ENCODE measurements around the gene CD1D. TPM values are rescaled to one million over a fixed set of nuclear protein-coding genes. Genes with fewer than 3 reads are reported as not detected.
"Not testable (repeated sequence)": the region's sequence is repeated elsewhere in the genome, so short reads cannot be mapped to it uniquely, and the experiment has no call there.

CD1D gene
- total and polyA plus RNA-seq, 8 donors: 0.93 to 2.6 (median 1.9) TPM; not detected in 3

DNA sequence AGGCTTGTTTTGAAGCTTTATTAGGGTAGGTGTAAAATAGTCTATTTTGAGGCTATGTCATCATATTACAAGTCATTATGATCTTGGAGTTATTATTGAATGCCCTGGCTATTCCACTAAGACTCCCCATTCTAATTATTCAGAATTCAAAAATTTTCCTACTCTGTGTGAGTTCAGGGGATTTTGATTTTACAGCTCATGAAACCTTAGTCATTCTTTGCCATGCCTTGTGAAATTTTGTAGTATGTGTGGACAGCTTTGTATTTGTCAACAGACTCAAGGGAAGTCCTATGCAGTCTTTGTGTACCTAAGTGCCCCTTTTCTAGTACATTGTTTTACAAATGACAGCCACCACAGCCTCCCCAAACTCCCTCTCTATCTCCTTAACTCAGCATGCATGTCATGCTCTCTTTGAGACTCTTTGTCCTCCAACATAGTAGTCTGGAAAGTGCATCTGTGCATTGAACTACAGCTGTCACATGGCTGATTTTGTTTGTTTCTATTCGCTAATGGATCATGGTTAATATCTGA, 28.0 kb downstream of the CD1D start:
- peaks cover 0 to 5% (median 1%) of the 10 kb centered on the region in 4 donors for H3K4me1 ChIP-seq
- no peak for DNase-seq
- H3K36me3 ChIP-seq: no peaks in the 10 kb centered on the region
- no peak for TF ChIP-seq POLR2AphosphoS5 (IDR thresholded peaks at IDR 0.05)
- TF ChIP-seq, protein P1, sequence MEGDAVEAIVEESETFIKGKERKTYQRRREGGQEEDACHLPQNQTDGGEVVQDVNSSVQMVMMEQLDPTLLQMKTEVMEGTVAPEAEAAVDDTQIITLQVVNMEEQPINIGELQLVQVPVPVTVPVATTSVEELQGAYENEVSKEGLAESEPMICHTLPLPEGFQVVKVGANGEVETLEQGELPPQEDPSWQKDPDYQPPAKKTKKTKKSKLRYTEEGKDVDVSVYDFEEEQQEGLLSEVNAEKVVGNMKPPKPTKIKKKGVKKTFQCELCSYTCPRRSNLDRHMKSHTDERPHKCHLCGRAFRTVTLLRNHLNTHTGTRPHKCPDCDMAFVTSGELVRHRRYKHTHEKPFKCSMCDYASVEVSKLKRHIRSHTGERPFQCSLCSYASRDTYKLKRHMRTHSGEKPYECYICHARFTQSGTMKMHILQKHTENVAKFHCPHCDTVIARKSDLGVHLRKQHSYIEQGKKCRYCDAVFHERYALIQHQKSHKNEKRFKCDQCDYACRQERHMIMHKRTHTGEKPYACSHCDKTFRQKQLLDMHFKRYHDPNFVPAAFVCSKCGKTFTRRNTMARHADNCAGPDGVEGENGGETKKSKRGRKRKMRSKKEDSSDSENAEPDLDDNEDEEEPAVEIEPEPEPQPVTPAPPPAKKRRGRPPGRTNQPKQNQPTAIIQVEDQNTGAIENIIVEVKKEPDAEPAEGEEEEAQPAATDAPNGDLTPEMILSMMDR (IDR thresholded peaks at IDR 0.05): no peak
- no peak for TF ChIP-seq EP300 (IDR thresholded peaks at IDR 0.05)
- no peak for TF ChIP-seq POLR2A (IDR thresholded peaks at IDR 0.05)
- H3K9me3 ChIP-seq: no peaks in the 10 kb centered on the region
- no peak overlapping the region for H3K4me3 ChIP-seq
- intact Hi-C loops (cut with DNase I; ENCODE audit: low total_unique reads): loop anchor here (10.0 kb wide), 1 partner anchor 866 kb away; the partner anchor contains the start of gene AIM2
- H3K27ac ChIP-seq: no peak overlapping the region
- peaks cover 0 to 10% (median 0%) of the 10 kb centered on the region in 3 donors for H3K27me3 ChIP-seq
- 58 to 87% (median 73%) methylated on average over 1 of the region's 1 CpG for WGBS, 5 donors

DNA sequence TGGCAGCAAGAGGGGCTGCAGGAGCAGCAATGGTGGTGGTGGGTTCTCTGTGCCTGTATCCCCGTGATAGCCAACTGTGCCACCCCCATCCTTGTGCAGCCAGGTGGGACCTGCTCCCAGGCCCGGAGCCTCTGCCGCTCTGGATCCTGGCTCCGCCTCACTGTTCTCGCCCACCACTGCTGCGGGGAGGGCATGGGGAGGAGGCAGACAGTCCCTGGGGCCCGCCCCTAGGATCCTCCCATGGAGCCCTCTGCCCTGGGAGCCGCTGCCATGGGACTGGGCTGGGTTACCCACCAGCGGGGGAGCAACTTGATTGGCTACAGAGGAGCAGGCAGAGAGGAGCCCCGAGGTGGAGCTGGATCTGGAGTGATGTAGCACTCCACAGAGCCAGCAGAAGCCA, 31.6 kb downstream of the CD1D start:
- H3K9me3 ChIP-seq: no peaks in the 10 kb centered on the region
- intact Hi-C loops (cut with DNase I; ENCODE audit: low total_unique reads): no loop called here
- H3K4me3 ChIP-seq: no peak overlapping the region
- 61 to 80% (median 71%) methylated on average over 1 to 10 of the region's 10 CpGs for WGBS, 5 donors
- H3K36me3 ChIP-seq: no peaks in the 10 kb centered on the region
- no peak overlapping the region for H3K27ac ChIP-seq
- H3K4me1 ChIP-seq: no peaks in the 10 kb centered on the region
- peaks cover 0 to 10% (median 0%) of the 10 kb centered on the region in 3 donors for H3K27me3 ChIP-seq
- TF ChIP-seq POLR2A (IDR thresholded peaks at IDR 0.05) (no peak), EP300 (IDR thresholded peaks at IDR 0.05) (no peak), POLR2AphosphoS5 (IDR thresholded peaks at IDR 0.05) (no peak)
- TF ChIP-seq, protein P1 (IDR thresholded peaks at IDR 0.05): no peak
- DNase-seq: no peak

DNA sequence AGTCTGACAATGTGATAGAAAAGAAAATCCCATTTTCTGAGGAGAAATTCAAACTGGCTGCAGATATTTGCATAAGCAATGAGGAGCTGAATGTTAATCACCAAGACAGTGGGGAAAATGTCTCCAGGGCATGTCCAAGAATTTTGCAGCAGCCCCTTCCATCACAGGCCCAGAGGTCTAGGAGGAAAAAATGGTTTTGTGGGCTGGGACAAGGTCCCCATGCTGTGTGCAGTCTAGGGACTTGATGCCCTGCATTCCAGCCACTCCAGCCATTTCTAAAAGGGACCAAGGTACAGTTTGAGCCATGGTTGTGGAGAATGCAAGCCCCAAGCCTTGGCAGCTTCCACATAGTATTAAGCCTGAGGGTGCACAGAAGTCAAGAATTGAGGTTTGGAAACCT, 42.8 kb downstream of the CD1D start:
- H3K9me3 ChIP-seq: peaks cover 0 to 20% (median 13%) of the 10 kb centered on the region in 4 donors
- H3K27ac ChIP-seq; H3K4me3 ChIP-seq; H3K4me1 ChIP-seq; intact Hi-C loops (cut with DNase I; ENCODE audit: low total_unique reads); H3K27me3 ChIP-seq; DNase-seq; H3K36me3 ChIP-seq: not testable (repeated sequence)

DNA sequence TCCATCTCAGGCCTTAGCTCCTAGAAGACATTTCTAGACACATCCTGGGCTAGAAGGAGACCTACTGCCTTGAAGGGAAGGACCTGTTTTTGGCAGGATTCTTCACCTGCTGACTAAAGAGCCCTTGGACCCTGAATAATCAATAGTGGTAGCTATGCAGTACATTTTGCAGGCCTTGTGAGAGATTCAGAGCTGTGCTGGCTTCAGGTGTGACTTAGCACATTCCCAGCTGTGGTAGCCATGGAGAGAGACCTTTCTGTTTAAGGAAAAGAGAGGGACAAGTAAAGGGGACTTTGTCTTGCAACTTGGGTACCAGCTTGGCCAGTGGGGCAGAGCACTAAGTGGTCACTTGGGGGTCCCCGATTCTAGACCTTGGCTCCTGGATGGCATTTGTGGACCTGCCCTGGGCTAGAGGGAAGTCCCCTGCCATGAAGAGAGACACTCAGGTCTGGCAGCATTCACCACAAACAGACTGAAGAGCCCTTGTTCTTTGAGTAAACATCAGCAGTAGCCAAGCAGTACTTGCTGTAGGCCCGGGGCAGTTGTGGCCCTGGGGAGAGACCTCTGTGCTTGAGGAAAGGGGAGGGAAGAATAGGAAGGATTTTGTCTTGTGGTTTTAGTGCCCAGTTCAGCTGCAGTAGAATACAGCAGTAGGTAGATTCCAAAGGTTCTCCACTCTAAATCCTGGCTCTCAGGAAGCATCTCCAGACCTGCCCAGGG, 47.4 kb downstream of the CD1D start:
- no peak for DNase-seq
- Histone ChIP-seq H3K27me3 (no peaks in the 10 kb centered on the region), H3K36me3 (no peaks in the 10 kb centered on the region), H3K4me3 (no peak overlapping the region), H3K27ac (no peak overlapping the region), H3K4me1 (no peaks in the 10 kb centered on the region), H3K9me3 (peaks cover 0 to 14% (median 9%) of the 10 kb centered on the region in 4 donors)
- WGBS, 5 donors: 39 to 74% (median 70%) methylated on average over 2 of the region's 2 CpGs
- intact Hi-C loops (cut with DNase I; ENCODE audit: low total_unique reads): no loop called here
- TF ChIP-seq POLR2A (IDR thresholded peaks at IDR 0.05): no peak
- no peak for TF ChIP-seq POLR2AphosphoS5 (IDR thresholded peaks at IDR 0.05)
- no peak for TF ChIP-seq EP300 (IDR thresholded peaks at IDR 0.05)
- TF ChIP-seq, protein P1 (IDR thresholded peaks at IDR 0.05): no peak

Other genes starting within 250 kb of the CD1D start
- 10 to 100 TPM in 3 of 5 donors, 1 to 10 TPM in 2; 3.2 to 27.9 (median 10.7) TPM for gene KIRREL1, start 187.2 kb upstream of the CD1D start, total RNA-seq
- 1 to 10 TPM; 2.8 to 4.3 (median 4.0) TPM for gene KIRREL1, start 187.2 kb upstream of the CD1D start, polyA plus RNA-seq
- not detected for gene CD1A, start 73.5 kb downstream of the CD1D start, total RNA-seq
- under 1 TPM in 1 of 3 donors, not detected in 2; 0.10 TPM for gene CD1A, start 73.5 kb downstream of the CD1D start, polyA plus RNA-seq
- 1 to 10 TPM in 2 of 5 donors, not detected in 3; 1.8 to 2.8 TPM for gene CD1C, start 109.0 kb downstream of the CD1D start, total RNA-seq
- 1 to 10 TPM in 1 of 3 donors, not detected in 2; 1.1 TPM for gene CD1C, start 109.0 kb downstream of the CD1D start, polyA plus RNA-seq
- gene CD1B, start 150.6 kb downstream of the CD1D start, total RNA-seq: 1 to 10 TPM in 1 of 5 donors, not detected in 4; 1.2 TPM
- not detected for gene CD1B, start 150.6 kb downstream of the CD1D start, polyA plus RNA-seq
- under 1 TPM in 1 of 5 donors, not detected in 4; 0.92 TPM for gene CD1E, start 173.0 kb downstream of the CD1D start, total RNA-seq
- under 1 TPM in 1 of 3 donors, not detected in 2; 0.53 TPM for gene CD1E, start 173.0 kb downstream of the CD1D start, polyA plus RNA-seq
- not detected for gene OR10T2, start 218.6 kb downstream of the CD1D start, total RNA-seq
- gene OR10T2, start 218.6 kb downstream of the CD1D start, polyA plus RNA-seq: not detected
- gene OR10K2, start 245.3 kb downstream of the CD1D start, total RNA-seq: not detected
- gene OR10K2, start 245.3 kb downstream of the CD1D start, polyA plus RNA-seq: not detected

Data from stomach (tissue), 9 donors.